Measurements from ENCODE around the gene NUP35. TPM values are rescaled to one million over a fixed set of nuclear protein-coding genes. Genes with fewer than 3 reads are reported as not detected.

Gene NUP35
- total RNA-seq, 4 donors from 2014 or later = 15.6 to 21.8 (median 19.8) TPM

- H3K4me3 ChIP-seq (ENCODE audit: low read depth, poor library complexity, severe bottlenecking) = no peak overlapping the region
- no peak for DNase-seq (ENCODE audit: low spot score in 2 of 2)
- TF ChIP-seq POLR2A (IDR thresholded peaks at IDR 0.05) = no peak
- TF ChIP-seq, protein P1, sequence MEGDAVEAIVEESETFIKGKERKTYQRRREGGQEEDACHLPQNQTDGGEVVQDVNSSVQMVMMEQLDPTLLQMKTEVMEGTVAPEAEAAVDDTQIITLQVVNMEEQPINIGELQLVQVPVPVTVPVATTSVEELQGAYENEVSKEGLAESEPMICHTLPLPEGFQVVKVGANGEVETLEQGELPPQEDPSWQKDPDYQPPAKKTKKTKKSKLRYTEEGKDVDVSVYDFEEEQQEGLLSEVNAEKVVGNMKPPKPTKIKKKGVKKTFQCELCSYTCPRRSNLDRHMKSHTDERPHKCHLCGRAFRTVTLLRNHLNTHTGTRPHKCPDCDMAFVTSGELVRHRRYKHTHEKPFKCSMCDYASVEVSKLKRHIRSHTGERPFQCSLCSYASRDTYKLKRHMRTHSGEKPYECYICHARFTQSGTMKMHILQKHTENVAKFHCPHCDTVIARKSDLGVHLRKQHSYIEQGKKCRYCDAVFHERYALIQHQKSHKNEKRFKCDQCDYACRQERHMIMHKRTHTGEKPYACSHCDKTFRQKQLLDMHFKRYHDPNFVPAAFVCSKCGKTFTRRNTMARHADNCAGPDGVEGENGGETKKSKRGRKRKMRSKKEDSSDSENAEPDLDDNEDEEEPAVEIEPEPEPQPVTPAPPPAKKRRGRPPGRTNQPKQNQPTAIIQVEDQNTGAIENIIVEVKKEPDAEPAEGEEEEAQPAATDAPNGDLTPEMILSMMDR (IDR thresholded peaks at IDR 0.05) = no peak
- intact Hi-C loops (cut with DNase I; ENCODE audit: low total_unique reads) = no loop called here
- WGBS, 2 donors = 68 to 69% methylated on average over 4 of the region's 4 CpGs
These were observed 18.7 kb upstream of the NUP35 start for GRCh38 chr2:183105402-183106134.

- 81 to 88% methylated on average over 3 of the region's 3 CpGs for WGBS, 2 donors
These were observed 11.7 kb upstream of the NUP35 start for GRCh38 chr2:183112577-183112976.

DNA sequence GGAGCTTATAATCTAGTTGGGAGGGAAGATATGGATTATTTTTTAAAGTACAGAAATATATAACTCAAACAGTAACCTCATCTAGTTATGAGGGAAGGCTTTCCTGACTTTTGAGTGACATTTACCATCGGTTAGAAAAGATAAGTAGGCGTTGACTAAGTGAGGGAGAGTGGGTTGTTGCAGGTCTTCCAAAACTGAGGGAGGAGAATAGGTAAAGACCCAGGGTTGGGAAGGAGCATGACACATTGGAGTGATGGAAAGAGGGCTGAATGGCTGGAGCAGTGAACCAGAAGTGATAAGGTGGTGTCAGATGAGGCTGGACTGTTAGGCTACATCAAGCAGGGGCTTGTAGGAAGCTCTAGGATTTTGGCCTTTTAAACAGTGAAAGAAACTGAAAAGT lies 10.6 kb upstream of the NUP35 start:
- intact Hi-C loops (cut with DNase I; ENCODE audit: low total_unique reads) = no loop called here
- TF ChIP-seq, protein P1 (IDR thresholded peaks at IDR 0.05) = no peak
- no peak for TF ChIP-seq POLR2A (IDR thresholded peaks at IDR 0.05)
- 54 to 82% methylated on average over 2 of the region's 2 CpGs for WGBS, 2 donors
- DNase-seq (ENCODE audit: low spot score in 2 of 2) = no peak
- H3K4me3 ChIP-seq (ENCODE audit: low read depth, poor library complexity, severe bottlenecking) = no peak overlapping the region

More at GRCh38 chr2:183112577-183112976, 11.7 kb upstream of the NUP35 start:
- no peak for TF ChIP-seq POLR2A (IDR thresholded peaks at IDR 0.05)
- TF ChIP-seq, protein P1 (IDR thresholded peaks at IDR 0.05) = no peak
- DNase-seq (ENCODE audit: low spot score in 2 of 2) = no peak
- H3K4me3 ChIP-seq (ENCODE audit: low read depth, poor library complexity, severe bottlenecking) = no peak overlapping the region
- intact Hi-C loops (cut with DNase I; ENCODE audit: low total_unique reads) = no loop called here

GRCh38 chr2:183117226-183117625 lies 7.0 kb upstream of the NUP35 start:
- intact Hi-C loops (cut with DNase I; ENCODE audit: low total_unique reads) = no loop called here
- H3K4me3 ChIP-seq (ENCODE audit: low read depth, poor library complexity, severe bottlenecking) = no peak overlapping the region
- TF ChIP-seq POLR2A (IDR thresholded peaks at IDR 0.05) = no peak
- TF ChIP-seq, protein P1 (IDR thresholded peaks at IDR 0.05) = no peak
- DNase-seq (ENCODE audit: low spot score in 2 of 2) = no peak
- 86 to 89% methylated on average over 3 of the region's 3 CpGs for WGBS, 2 donors

- WGBS, 2 donors = 24 to 26% methylated on average over 17 of the region's 17 CpGs
- TF ChIP-seq, protein P1 (IDR thresholded peaks at IDR 0.05) = no peak
- no peak for TF ChIP-seq POLR2A (IDR thresholded peaks at IDR 0.05)
- DNase-seq (ENCODE audit: low spot score in 2 of 2) = no peak
- peak overlapping the region; percentile 63 for H3K4me3 ChIP-seq (ENCODE audit: low read depth, poor library complexity, severe bottlenecking)
- intact Hi-C loops (cut with DNase I; ENCODE audit: low total_unique reads) = no loop called here
These were observed 905 bp upstream of the NUP35 start for GRCh38 chr2:183123117-183123958.

Measured in lower leg skin (tissue), 4 donors.